ENCODE data around the gene LDB2.

DNA sequence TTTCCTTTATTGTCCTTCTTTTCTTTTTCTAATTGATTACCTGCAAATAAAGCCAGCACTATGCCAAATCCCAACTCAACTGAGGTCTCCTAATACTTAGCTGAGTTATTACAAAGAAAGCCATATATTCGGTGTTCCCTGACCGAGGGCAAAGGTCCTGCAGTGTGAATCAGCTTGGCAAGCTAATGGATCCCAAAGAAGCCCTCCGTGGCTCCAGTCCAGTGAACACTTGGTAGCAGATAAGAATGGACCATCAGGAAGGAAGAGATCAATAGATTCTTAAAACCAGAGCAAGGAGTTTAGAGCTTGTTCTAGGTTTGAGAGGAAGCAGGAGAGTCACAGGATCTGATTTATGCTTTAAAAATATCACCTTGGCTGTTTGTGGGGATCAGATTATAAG, 8.5 kb downstream of the LDB2 start:
- no peak for TF ChIP-seq CTCF (conservative IDR thresholded peaks at IDR 0.05)
- TF ChIP-seq EZH2 (IDR thresholded peaks at IDR 0.05; ENCODE audit: low read depth) = no peak
